ENCODE data around the gene ARMC9.

- no peak for TF ChIP-seq POLR2A (IDR thresholded peaks at IDR 0.05)
- no peak for TF ChIP-seq CTCF (IDR thresholded peaks at IDR 0.05)
Measured at GRCh38 chr2:231386446-231386845, 188.0 kb downstream of the ARMC9 start.

Data from lower leg skin (tissue), 3 donors.